Ectodermal cell (in vitro differentiated cells): ENCODE measurements around the gene FNDC11.

ENCODE experiments used
- H3K27ac ChIP-seq: 2 replicates; pipeline ENCODE4 v1.7.0; 2013; ENCODE audit warnings: mild to moderate bottlenecking, low read depth, low read length; ENCODE audit not compliant: insufficient read depth, poor library complexity, severe bottlenecking
- H3K27me3 ChIP-seq: 2 replicates; pipeline ENCODE4 v1.7.0; 2013; ENCODE audit warnings: mild to moderate bottlenecking, low read length; ENCODE audit not compliant: insufficient read depth, control insufficient read depth, poor library complexity, severe bottlenecking
- H3K36me3 ChIP-seq: one replicate; pipeline ENCODE4 v1.7.0; 2013; ENCODE audit warnings: low read length; ENCODE audit not compliant: control insufficient read depth, insufficient read depth
- H3K4me1 ChIP-seq: one replicate; pipeline ENCODE4 v1.7.0; 2013; ENCODE audit warnings: low read length; ENCODE audit not compliant: control insufficient read depth, insufficient read depth
- H3K4me3 ChIP-seq: 2 replicates; pipeline ENCODE4 v1.7.0; 2013; ENCODE audit warnings: low read depth, low read length, control low read depth; ENCODE audit not compliant: insufficient read depth
- H3K9me3 ChIP-seq: 2 replicates; pipeline ENCODE4 v1.7.0; 2013; ENCODE audit warnings: mild to moderate bottlenecking, low read length, moderate library complexity; ENCODE audit not compliant: control insufficient read depth
- WGBS, 2 experiments: methylation state at CpG; one replicate each; pipeline ENCODE4 v1.1.7; 2013; ENCODE audit warnings: missing lambda C conversion rate in 2 of 2; 5-methylcytosine and 5-hydroxymethylcytosine counted together

The FNDC11 gene

GRCh38 chr20:63522981-63523611 is 30.9 kb upstream of the FNDC11 start:
- H3K9me3 ChIP-seq: no peaks in the 10 kb centered on the region
- WGBS, 2 experiments: 97 to 98% methylated on average over 11 of the region's 11 CpGs

GRCh38 chr20:63525185-63525584 is 28.8 kb upstream of the FNDC11 start:
- 82 to 83% methylated on average over 3 of the region's 3 CpGs for WGBS, 2 experiments
- Histone ChIP-seq H3K4me1 (no peaks in the 10 kb centered on the region), H3K36me3 (peaks cover 17% of the 10 kb centered on the region), H3K27me3 (peaks cover 1% of the 10 kb centered on the region), H3K27ac (no peak overlapping the region), H3K9me3 (no peaks in the 10 kb centered on the region), H3K4me3 (no peak overlapping the region)

More at GRCh38 chr20:63522981-63523611, 30.9 kb upstream of the FNDC11 start:
- H3K4me1 ChIP-seq: peaks cover 10% of the 10 kb centered on the region
- H3K4me3 ChIP-seq: no peak overlapping the region
- no peak overlapping the region for H3K27ac ChIP-seq
- peaks cover 22% of the 10 kb centered on the region for H3K27me3 ChIP-seq
- peaks cover 17% of the 10 kb centered on the region for H3K36me3 ChIP-seq

- H3K36me3 ChIP-seq: peaks cover 17% of the 10 kb centered on the region
- no peak overlapping the region for H3K4me3 ChIP-seq
- H3K9me3 ChIP-seq: no peaks in the 10 kb centered on the region
- WGBS, 2 experiments: 66 to 68% methylated on average over 2 of the region's 2 CpGs
- H3K27ac ChIP-seq: no peak overlapping the region
- no peaks in the 10 kb centered on the region for H3K27me3 ChIP-seq
- no peaks in the 10 kb centered on the region for H3K4me1 ChIP-seq
Measured at GRCh38 chr20:63525971-63526370, 28.0 kb upstream of the FNDC11 start.

- H3K4me3 ChIP-seq: no peak overlapping the region
- 92 to 95% methylated on average over 9 of the region's 9 CpGs for WGBS, 2 experiments
- no peak overlapping the region for H3K27ac ChIP-seq
- H3K36me3 ChIP-seq: peaks cover 16% of the 10 kb centered on the region
- no peaks in the 10 kb centered on the region for H3K27me3 ChIP-seq
- H3K4me1 ChIP-seq: no peaks in the 10 kb centered on the region
- H3K9me3 ChIP-seq: no peaks in the 10 kb centered on the region
Measured at GRCh38 chr20:63527184-63527583, 26.8 kb upstream of the FNDC11 start.

- Histone ChIP-seq H3K27ac (no peak overlapping the region), H3K27me3 (no peaks in the 10 kb centered on the region), H3K4me3 (no peak overlapping the region), H3K9me3 (no peaks in the 10 kb centered on the region), H3K36me3 (no peaks in the 10 kb centered on the region), H3K4me1 (no peaks in the 10 kb centered on the region)
- WGBS, 2 experiments: 92 to 93% methylated on average over 27 of the region's 27 CpGs
Measured at GRCh38 chr20:63529180-63529860, 24.6 kb upstream of the FNDC11 start.

- Histone ChIP-seq H3K4me3 (no peak overlapping the region), H3K9me3 (no peaks in the 10 kb centered on the region), H3K27ac (no peak overlapping the region), H3K27me3 (no peaks in the 10 kb centered on the region), H3K4me1 (no peaks in the 10 kb centered on the region), H3K36me3 (no peaks in the 10 kb centered on the region)
- 92 to 93% methylated on average over 39 of the region's 39 CpGs for WGBS, 2 experiments
Measured at GRCh38 chr20:63529861-63530787, 23.8 kb upstream of the FNDC11 start.

- H3K27ac ChIP-seq: no peak overlapping the region
- WGBS, 2 experiments: 93 to 94% methylated on average over 14 of the region's 14 CpGs
Measured at GRCh38 chr20:63530788-63531160, 23.2 kb upstream of the FNDC11 start.

GRCh38 chr20:63531686-63532448 is 22.1 kb upstream of the FNDC11 start:
- Histone ChIP-seq H3K27me3 (no peaks in the 10 kb centered on the region), H3K4me1 (no peaks in the 10 kb centered on the region), H3K4me3 (no peak overlapping the region), H3K36me3 (no peaks in the 10 kb centered on the region), H3K9me3 (no peaks in the 10 kb centered on the region), H3K27ac (no peak overlapping the region)
- WGBS, 2 experiments: 92 to 94% methylated on average over 27 of the region's 27 CpGs

More at GRCh38 chr20:63530788-63531160, 23.2 kb upstream of the FNDC11 start:
- Histone ChIP-seq H3K9me3 (no peaks in the 10 kb centered on the region), H3K4me1 (no peaks in the 10 kb centered on the region), H3K4me3 (no peak overlapping the region), H3K27me3 (no peaks in the 10 kb centered on the region), H3K36me3 (no peaks in the 10 kb centered on the region)

GRCh38 chr20:63532449-63532971 is 21.4 kb upstream of the FNDC11 start:
- H3K27me3 ChIP-seq: no peaks in the 10 kb centered on the region
- H3K4me3 ChIP-seq: no peak overlapping the region
- 94 to 95% methylated on average over 24 of the region's 24 CpGs for WGBS, 2 experiments
- H3K4me1 ChIP-seq: no peaks in the 10 kb centered on the region
- no peak overlapping the region for H3K27ac ChIP-seq
- H3K36me3 ChIP-seq: no peaks in the 10 kb centered on the region
- no peaks in the 10 kb centered on the region for H3K9me3 ChIP-seq
